Measurements from ENCODE around the gene GNPAT. TPM values are rescaled to one million over a fixed set of nuclear protein-coding genes. Genes with fewer than 3 reads are reported as not detected.
"Not testable (repeated sequence)": the region's sequence is repeated elsewhere in the genome, so short reads cannot be mapped to it uniquely, and the experiment has no call there.

The GNPAT gene
- 129 and 134 TPM in 2 replicates for total RNA-seq (2014; rRNA removed; shearing (Covaris generic))

GRCh38 chr1:231240883-231241735 is at the start of gene GNPAT:
GNPAT (plus strand) TSS chr1:231241212; CDS start chr1:231241379, 167 bp downstream.
- DNase-seq (ENCODE audit: low spot score) = peak; percentile 78

GRCh38 chr1:231192620-231193163 is 48.3 kb upstream of the GNPAT start:
- DNase-seq (ENCODE audit: low spot score) = peak; percentile 28

- no peak for DNase-seq (ENCODE audit: low spot score)
Measured at GRCh38 chr1:231193710-231194340, 47.2 kb upstream of the GNPAT start.

GRCh38 chr1:231194476-231194842 is 46.6 kb upstream of the GNPAT start:
- no peak for DNase-seq (ENCODE audit: low spot score)

- DNase-seq (ENCODE audit: low spot score) = peak; percentile 93
Measured at GRCh38 chr1:231194843-231195516, 46.0 kb upstream of the GNPAT start.

- no peak for DNase-seq (ENCODE audit: low spot score)
Measured at GRCh38 chr1:231196307-231196706, 44.7 kb upstream of the GNPAT start.

GRCh38 chr1:231196728-231197127 is 44.3 kb upstream of the GNPAT start:
- no peak for DNase-seq (ENCODE audit: low spot score)

- no peak for DNase-seq (ENCODE audit: low spot score)
Measured at GRCh38 chr1:231199868-231200267, 41.1 kb upstream of the GNPAT start.

GRCh38 chr1:231200388-231201031 is 40.5 kb upstream of the GNPAT start:
- DNase-seq (ENCODE audit: low spot score) = peak; percentile 60

GRCh38 chr1:231201375-231201978 is 39.5 kb upstream of the GNPAT start:
- no peak for DNase-seq (ENCODE audit: low spot score)

- DNase-seq (ENCODE audit: low spot score) = no peak
Measured at GRCh38 chr1:231201979-231202633, 38.9 kb upstream of the GNPAT start.

GRCh38 chr1:231203259-231204057 is 37.6 kb upstream of the GNPAT start:
- DNase-seq (ENCODE audit: low spot score) = no peak

- no peak for DNase-seq (ENCODE audit: low spot score)
Measured at GRCh38 chr1:231206856-231207255, 34.2 kb upstream of the GNPAT start.

GRCh38 chr1:231207437-231207836 is 33.6 kb upstream of the GNPAT start:
- DNase-seq (ENCODE audit: low spot score) = no peak

- no peak for DNase-seq (ENCODE audit: low spot score)
Measured at GRCh38 chr1:231208980-231209379, 32.0 kb upstream of the GNPAT start.

GRCh38 chr1:231209531-231209930 is 31.5 kb upstream of the GNPAT start:
- DNase-seq (ENCODE audit: low spot score) = no peak

- DNase-seq (ENCODE audit: low spot score) = no peak
Measured at GRCh38 chr1:231210126-231210525, 30.9 kb upstream of the GNPAT start.

- peak; percentile 76 for DNase-seq (ENCODE audit: low spot score)
Measured at GRCh38 chr1:231211005-231211857, 29.8 kb upstream of the GNPAT start.

GRCh38 chr1:231212301-231212700 is 28.7 kb upstream of the GNPAT start:
- DNase-seq (ENCODE audit: low spot score) = not testable (repeated sequence)
